HEK293 (cell line): ENCODE measurements around the gene SLC25A18.

ENCODE experiments used
- BCL11B ChIP-seq: fragments of 450-650 bp; formaldehyde crosslinking; IDR thresholded peaks from 2 replicates; pipeline ENCODE4 v1.5.1; 2016; ENCODE audit warnings: low read depth, missing biosample characterization, missing genetic modification characterization
- FEZF1 ChIP-seq: fragments of 450-650 bp; formaldehyde crosslinking; IDR thresholded peaks from 2 replicates; pipeline ENCODE4 v1.5.1; 2016; ENCODE audit warnings: missing biosample characterization, missing genetic modification characterization
- GFI1B ChIP-seq: fragments of 450-650 bp; formaldehyde crosslinking; IDR thresholded peaks from 2 replicates; pipeline ENCODE4 v1.5.1; 2016; ENCODE audit warnings: missing biosample characterization, missing genetic modification characterization
- GLI2 ChIP-seq: fragments of 450-650 bp; formaldehyde crosslinking; IDR thresholded peaks from 2 replicates; pipeline ENCODE4; 2017; ENCODE audit warnings: missing biosample characterization, missing genetic modification characterization, low read depth, borderline replicate concordance
- IKZF3 ChIP-seq: fragments of 450-650 bp; IDR thresholded peaks from 2 replicates; pipeline ENCODE4 v1.5.0; 2018; ENCODE audit warnings: missing biosample characterization, mild to moderate bottlenecking, missing genetic modification characterization, moderate library complexity
- PRDM10 ChIP-seq: fragments of 450-650 bp; formaldehyde crosslinking; IDR thresholded peaks from 2 replicates; pipeline ENCODE4 v1.5.1; 2016; ENCODE audit warnings: missing biosample characterization, missing genetic modification characterization
- SP2 ChIP-seq: fragments of 450-650 bp; formaldehyde crosslinking; IDR thresholded peaks from 2 replicates; pipeline ENCODE4 v1.5.1; 2016; ENCODE audit warnings: missing biosample characterization, missing genetic modification characterization
- TRIM28 ChIP-seq: IDR thresholded peaks from 2 replicates; pipeline ENCODE4 v1.6.1; 2011; ENCODE audit warnings: low read length, control low read depth, borderline replicate concordance
- ZBTB17 ChIP-seq: fragments of 450-650 bp; formaldehyde crosslinking; IDR thresholded peaks from 2 replicates; pipeline ENCODE4 v1.5.1; 2016; ENCODE audit warnings: missing biosample characterization, missing genetic modification characterization
- ZBTB26 ChIP-seq: fragments of 450-650 bp; formaldehyde crosslinking; optimal IDR thresholded peaks from 2 replicates; pipeline ENCODE3; 2016; ENCODE audit warnings: missing biosample characterization, mild to moderate bottlenecking, missing genetic modification characterization
- ZFP37 ChIP-seq: fragments of 450-650 bp; formaldehyde crosslinking; IDR thresholded peaks from 2 replicates; pipeline ENCODE4 v1.5.1; 2016; ENCODE audit warnings: missing biosample characterization, missing genetic modification characterization
- ZNF133 ChIP-seq: fragments of 450-650 bp; formaldehyde crosslinking; IDR thresholded peaks from 2 replicates; pipeline ENCODE4 v1.5.1; 2016; ENCODE audit warnings: missing biosample characterization, missing genetic modification characterization
- ZNF174 ChIP-seq: fragments of 450-650 bp; formaldehyde crosslinking; IDR thresholded peaks from 2 replicates; pipeline ENCODE4 v1.5.0; 2017; ENCODE audit warnings: missing biosample characterization, mild to moderate bottlenecking, missing genetic modification characterization
- ZNF18 ChIP-seq: fragments of 450-650 bp; formaldehyde crosslinking; IDR thresholded peaks from 2 replicates; pipeline ENCODE4 v1.5.1; 2016; ENCODE audit warnings: missing biosample characterization, missing genetic modification characterization
- ZNF2 ChIP-seq: fragments of 450-650 bp; formaldehyde crosslinking; IDR thresholded peaks from 2 replicates; pipeline ENCODE4 v1.5.1; 2016; ENCODE audit warnings: missing biosample characterization, missing genetic modification characterization
- ZNF23 ChIP-seq: fragments of 450-650 bp; formaldehyde crosslinking; IDR thresholded peaks from 2 replicates; pipeline ENCODE4 v1.5.1; 2016; ENCODE audit warnings: missing biosample characterization, missing genetic modification characterization, borderline replicate concordance
- ZNF423 ChIP-seq: fragments of 450-650 bp; formaldehyde crosslinking; IDR thresholded peaks from 2 replicates; pipeline ENCODE4 v1.5.1; 2016; ENCODE audit warnings: missing biosample characterization, missing genetic modification characterization
- ZNF426 ChIP-seq: fragments of 450-650 bp; formaldehyde crosslinking; IDR thresholded peaks from 2 replicates; pipeline ENCODE4 v1.5.1; 2017; ENCODE audit warnings: missing biosample characterization, missing genetic modification characterization, mild to moderate bottlenecking, inconsistent platforms, moderate library complexity
- ZNF473 ChIP-seq: fragments of 450-650 bp; formaldehyde crosslinking; IDR thresholded peaks from 2 replicates; pipeline ENCODE4 v1.5.1; 2017; ENCODE audit warnings: missing biosample characterization, missing genetic modification characterization
- ZNF561 ChIP-seq: fragments of 450-650 bp; IDR thresholded peaks from 2 replicates; pipeline ENCODE4 v1.5.1; 2018; ENCODE audit warnings: missing biosample characterization, missing genetic modification characterization, borderline replicate concordance
- ZNF624 ChIP-seq: fragments of 450-650 bp; formaldehyde crosslinking; IDR thresholded peaks from 2 replicates; pipeline ENCODE4 v1.5.1; 2017; ENCODE audit warnings: missing biosample characterization, missing genetic modification characterization
- ZNF704 ChIP-seq: fragments of 450-650 bp; formaldehyde crosslinking; IDR thresholded peaks from 2 replicates; pipeline ENCODE4 v1.5.1; 2016; ENCODE audit warnings: missing biosample characterization, missing genetic modification characterization
- ZSCAN23 ChIP-seq: fragments of 450-650 bp; formaldehyde crosslinking; IDR thresholded peaks from 2 replicates; pipeline ENCODE4 v1.5.1; 2016; ENCODE audit warnings: missing biosample characterization, missing genetic modification characterization
- TF ChIP-seq, protein P1 (sequence below): fragments of 450-650 bp; formaldehyde crosslinking; IDR thresholded peaks from 2 replicates; pipeline ENCODE4 v1.5.1; 2017; ENCODE audit warnings: missing biosample characterization, missing genetic modification characterization
- TF ChIP-seq, protein P2 (sequence below): fragments of 450-650 bp; formaldehyde crosslinking; IDR thresholded peaks from 2 replicates; pipeline ENCODE4; 2016; ENCODE audit warnings: missing biosample characterization, missing genetic modification characterization
- TF ChIP-seq, protein P3 (sequence below): fragments of 450-650 bp; formaldehyde crosslinking; IDR thresholded peaks from 2 replicates; pipeline ENCODE4 v1.5.1; 2017; ENCODE audit warnings: missing biosample characterization, missing genetic modification characterization

Gene SLC25A18

DNA sequence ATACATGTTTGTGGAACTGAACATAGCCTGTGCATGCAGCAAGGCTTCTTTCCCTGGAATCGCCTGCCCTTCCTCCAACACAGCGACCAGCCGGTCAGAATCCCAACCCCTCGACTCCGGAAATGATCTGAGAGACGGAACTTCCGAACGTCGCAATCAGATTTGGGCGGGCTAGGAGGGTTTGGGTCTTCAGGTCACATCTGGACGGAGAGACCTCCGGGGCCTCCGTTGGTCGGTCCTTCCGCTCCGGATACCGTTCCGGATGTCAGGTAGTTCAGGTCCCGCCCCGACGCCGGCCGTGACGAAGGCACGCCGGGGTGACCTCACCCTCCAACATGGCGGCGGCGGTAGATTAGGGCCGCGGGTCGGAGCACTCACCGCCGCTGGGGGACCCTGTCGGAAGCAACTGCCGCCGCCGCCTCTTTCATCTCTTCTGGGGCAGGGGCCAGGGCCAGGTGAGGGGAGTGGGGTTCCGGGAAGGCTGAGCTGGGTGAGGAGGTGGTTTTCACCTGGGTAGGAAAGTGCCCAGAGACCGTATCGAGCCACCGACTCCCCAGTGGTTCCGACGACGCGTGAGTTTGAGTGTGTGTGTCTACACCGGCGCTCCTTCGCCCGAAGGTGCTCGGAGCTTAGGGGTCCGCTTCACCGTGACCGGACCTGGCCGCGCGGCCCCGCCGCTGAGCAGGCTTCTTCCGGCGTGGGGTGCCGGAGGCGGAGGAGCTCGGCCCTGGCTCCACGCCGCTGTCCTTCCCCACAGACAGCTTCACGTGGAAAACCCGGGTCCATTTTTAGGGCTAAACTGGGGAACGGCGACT is 75.3 kb downstream of the SLC25A18 start, which contains the start of gene BCL2L13 (continued):
- peak; percentile 65; the same call in 1 of the 2 replicates for TF ChIP-seq ZNF704 (tag by site-specific recombination)
- TF ChIP-seq ZNF2: peak; percentile 44
- no peak for TF ChIP-seq GFI1B
- TF ChIP-seq, protein P1, sequence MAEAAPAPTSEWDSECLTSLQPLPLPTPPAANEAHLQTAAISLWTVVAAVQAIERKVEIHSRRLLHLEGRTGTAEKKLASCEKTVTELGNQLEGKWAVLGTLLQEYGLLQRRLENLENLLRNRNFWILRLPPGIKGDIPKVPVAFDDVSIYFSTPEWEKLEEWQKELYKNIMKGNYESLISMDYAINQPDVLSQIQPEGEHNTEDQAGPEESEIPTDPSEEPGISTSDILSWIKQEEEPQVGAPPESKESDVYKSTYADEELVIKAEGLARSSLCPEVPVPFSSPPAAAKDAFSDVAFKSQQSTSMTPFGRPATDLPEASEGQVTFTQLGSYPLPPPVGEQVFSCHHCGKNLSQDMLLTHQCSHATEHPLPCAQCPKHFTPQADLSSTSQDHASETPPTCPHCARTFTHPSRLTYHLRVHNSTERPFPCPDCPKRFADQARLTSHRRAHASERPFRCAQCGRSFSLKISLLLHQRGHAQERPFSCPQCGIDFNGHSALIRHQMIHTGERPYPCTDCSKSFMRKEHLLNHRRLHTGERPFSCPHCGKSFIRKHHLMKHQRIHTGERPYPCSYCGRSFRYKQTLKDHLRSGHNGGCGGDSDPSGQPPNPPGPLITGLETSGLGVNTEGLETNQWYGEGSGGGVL (tag by site-specific recombination): no peak
- TF ChIP-seq PRDM10: peak; percentile 75
- peak; percentile 69; the same call in 1 of the 2 replicates for TF ChIP-seq ZFP37
- no peak for TF ChIP-seq ZNF23 (tag by site-specific recombination)
- no peak for TF ChIP-seq ZNF133
- no peak for TF ChIP-seq FEZF1 (tag by site-specific recombination)
- TF ChIP-seq ZSCAN23 (tag by site-specific recombination): peak; percentile 44; the same call in 1 of the 2 replicates
- peak; percentile 8; the same call in 1 of the 2 replicates for TF ChIP-seq IKZF3 (tag by site-specific recombination)
- no peak for TF ChIP-seq ZNF561 (tag by site-specific recombination)
- TF ChIP-seq TRIM28: peak; percentile 84
- TF ChIP-seq ZBTB26 (tag by site-specific recombination): peak; percentile 75
- TF ChIP-seq ZNF18 (tag by site-specific recombination): no peak
- TF ChIP-seq, protein P2, sequence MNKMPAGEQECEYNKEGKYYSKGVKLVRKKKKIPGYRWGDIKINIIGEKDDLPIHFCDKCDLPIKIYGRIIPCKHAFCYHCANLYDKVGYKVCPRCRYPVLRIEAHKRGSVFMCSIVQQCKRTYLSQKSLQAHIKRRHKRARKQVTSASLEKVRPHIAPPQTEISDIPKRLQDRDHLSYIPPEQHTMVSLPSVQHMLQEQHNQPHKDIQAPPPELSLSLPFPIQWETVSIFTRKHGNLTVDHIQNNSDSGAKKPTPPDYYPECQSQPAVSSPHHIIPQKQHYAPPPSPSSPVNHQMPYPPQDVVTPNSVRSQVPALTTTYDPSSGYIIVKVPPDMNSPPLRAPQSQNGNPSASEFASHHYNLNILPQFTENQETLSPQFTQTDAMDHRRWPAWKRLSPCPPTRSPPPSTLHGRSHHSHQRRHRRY (tag by site-specific recombination): no peak
- peak; percentile 97 for TF ChIP-seq SP2 (tag by site-specific recombination)
- TF ChIP-seq GLI2 (tag by site-specific recombination): no peak
- TF ChIP-seq ZNF426 (tag by site-specific recombination): no peak
- TF ChIP-seq ZNF423 (tag by site-specific recombination): no peak
- TF ChIP-seq, protein P3, sequence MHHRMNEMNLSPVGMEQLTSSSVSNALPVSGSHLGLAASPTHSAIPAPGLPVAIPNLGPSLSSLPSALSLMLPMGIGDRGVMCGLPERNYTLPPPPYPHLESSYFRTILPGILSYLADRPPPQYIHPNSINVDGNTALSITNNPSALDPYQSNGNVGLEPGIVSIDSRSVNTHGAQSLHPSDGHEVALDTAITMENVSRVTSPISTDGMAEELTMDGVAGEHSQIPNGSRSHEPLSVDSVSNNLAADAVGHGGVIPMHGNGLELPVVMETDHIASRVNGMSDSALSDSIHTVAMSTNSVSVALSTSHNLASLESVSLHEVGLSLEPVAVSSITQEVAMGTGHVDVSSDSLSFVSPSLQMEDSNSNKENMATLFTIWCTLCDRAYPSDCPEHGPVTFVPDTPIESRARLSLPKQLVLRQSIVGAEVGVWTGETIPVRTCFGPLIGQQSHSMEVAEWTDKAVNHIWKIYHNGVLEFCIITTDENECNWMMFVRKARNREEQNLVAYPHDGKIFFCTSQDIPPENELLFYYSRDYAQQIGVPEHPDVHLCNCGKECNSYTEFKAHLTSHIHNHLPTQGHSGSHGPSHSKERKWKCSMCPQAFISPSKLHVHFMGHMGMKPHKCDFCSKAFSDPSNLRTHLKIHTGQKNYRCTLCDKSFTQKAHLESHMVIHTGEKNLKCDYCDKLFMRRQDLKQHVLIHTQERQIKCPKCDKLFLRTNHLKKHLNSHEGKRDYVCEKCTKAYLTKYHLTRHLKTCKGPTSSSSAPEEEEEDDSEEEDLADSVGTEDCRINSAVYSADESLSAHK: 0 out of 2 replicates have a peak, but pooled peaks have one; percentile 19
- peak; percentile 77 for TF ChIP-seq ZBTB17 (tag by site-specific recombination)
- no peak for TF ChIP-seq ZNF473 (tag by site-specific recombination)
- TF ChIP-seq ZNF624: no peak
- TF ChIP-seq ZNF174 (tag by site-specific recombination): no peak
- TF ChIP-seq BCL11B (tag by site-specific recombination): peak; percentile 83; the same call in 1 of the 2 replicates
